IPS-NIHi7 (cell line): ENCODE data around the gene PTPN7.
A peak's percentile ranks its signal among the peaks of the same experiment; 100 is the strongest.

Experiments used
- DNase-seq: peaks from one replicate; pipeline ENCODE4 v3.0.0; 2012; ENCODE audit warnings: mixed read lengths; ENCODE audit errors: extremely low spot score

PTPN7 gene

DNA sequence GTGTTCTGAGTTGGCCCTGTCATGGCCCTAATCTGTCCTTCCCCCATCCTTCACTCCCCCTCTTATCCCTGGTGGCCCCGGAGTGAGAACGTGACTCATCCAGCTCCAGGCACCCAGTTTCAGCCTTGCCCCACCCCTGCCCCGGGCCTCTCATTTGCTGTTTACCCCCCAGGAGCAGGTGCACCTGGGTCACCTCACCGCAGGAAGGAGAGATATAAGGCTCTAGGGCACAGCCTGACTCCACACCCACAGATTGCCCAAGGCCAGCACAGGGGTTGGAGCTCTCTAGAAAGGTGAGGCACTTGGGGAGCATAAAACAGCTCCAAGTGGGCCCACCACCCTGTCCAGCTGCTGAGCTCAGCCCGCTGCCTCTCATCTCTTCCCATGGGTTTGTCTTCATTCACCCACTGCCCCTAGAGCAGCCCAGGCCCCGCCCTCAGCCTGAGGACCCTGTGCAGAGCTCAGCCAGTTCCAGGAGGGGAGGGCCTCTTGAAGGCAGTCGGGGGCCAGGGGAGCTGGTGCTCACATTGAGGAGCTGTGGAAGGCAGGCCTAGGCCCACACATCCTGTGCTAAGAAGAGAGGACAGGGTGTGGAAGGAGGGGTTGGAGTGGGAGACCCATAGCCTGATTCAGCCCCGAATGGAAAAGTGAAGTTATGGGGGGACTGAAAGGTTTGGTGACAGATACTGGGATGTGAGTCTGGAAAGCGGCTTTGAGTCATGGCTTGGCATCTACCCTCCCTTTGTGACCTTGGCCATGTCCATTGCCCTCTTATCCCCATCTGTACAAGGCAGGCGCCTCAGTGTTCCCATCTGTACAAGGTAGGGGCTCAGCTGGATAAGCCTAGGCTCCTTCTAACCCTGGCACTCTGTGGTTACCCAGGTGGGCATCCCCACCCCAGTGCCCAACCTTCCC, 53.8 kb downstream of the PTPN7 start:
- no peak for DNase-seq

DNA sequence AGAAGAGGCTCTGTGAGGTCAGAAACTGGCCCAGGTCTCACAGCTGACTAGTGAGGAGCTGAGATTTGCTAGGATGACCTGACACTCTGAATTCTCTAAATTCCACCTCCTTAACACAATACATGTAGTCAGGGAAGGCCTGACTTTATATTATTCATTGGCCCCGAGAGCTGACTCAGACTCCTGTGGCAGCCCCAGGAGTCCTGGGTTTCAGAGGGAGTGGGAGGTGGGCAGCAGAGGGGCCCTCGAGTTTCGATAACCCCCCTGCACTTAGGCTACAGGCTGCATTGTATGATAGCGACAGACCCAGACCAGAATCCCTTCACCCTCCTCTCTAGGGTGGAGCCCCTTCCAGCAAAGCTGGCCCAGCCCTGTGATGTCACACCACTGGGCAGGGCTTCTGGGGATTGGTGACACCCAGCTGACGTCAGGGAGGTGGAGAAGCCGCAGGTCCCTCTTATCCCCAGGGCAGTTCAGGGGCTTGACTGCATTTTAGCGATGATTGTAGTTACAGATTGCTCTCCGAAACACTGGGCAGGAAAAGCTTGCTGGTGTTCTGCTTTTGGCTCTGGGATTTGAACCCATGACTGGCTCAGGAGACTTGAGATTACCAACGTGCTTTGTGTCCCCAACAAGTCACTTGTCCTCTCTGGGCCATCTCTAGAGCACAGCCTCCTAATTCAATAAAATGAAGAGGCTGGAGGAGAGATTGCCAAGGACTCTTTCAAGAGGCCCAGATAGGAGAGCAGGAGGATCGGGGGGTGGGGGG, 54.6 kb downstream of the PTPN7 start:
- DNase-seq = peak; percentile 93

DNA sequence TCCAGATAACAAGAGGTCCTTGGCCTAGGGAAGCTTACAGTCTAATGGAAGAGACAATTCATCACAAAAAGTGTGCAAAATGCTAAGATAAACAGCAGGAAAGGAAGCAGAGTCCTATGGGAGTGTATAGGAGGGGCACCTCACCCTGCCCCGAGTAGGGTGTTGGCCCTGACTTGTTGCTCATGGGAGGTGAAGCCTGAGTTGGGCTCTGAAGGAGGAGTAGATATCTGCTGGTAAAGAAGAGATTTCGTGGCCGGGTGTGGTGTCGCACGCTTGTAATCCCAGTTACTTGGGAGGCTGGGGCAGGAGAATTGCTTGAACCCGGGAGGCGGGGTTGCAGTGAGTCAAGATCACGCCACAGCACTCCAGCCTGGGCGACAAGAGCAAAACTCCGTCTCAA, 56.3 kb downstream of the PTPN7 start:
- no peak for DNase-seq

DNA sequence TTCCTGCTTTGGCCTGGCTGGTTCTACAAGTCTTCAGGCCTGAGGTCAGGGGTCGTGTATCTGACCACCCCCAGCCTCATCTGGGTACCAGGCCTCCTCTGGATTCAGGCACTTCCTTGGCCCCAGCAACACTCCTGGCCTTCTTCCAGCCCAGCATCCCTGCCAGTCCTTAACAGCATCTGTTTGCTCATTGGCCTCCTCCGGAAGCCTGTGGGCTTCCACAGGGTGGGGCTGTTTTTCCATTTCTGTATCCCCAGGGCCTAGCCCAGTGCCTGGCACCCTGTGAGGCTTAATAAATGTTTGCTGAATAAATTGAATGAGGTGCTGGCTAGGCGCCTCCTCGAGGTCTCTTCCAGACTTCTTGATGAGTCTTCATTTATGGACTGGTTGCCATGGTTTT, 59.2 kb downstream of the PTPN7 start:
- no peak for DNase-seq
